ENCODE data around the gene MYO18A.

MYO18A gene

GRCh38 chr17:29073045-29073444 is 107.2 kb downstream of the MYO18A start:
- DNase-seq: no peak

DNA sequence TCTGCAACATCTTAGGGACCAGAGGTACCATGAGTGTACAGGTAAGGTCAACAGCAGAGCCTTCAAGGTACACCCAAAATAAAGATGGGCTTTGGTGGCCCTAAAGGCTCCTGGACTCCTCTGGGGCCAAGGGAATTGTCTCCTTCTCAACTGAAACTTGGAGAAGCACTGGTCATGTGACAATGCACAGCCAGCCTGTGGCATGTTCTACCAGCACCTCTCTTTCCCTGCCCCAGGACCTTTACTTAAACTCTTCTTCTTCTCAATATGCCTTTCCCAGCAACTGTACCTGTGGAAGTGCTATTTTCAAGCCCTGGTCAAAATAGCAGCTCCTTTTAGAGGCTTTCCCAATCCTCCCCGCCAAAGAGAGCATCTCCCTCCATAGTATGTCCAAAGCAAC is 108.9 kb downstream of the MYO18A start:
- no peak for DNase-seq

- no peak for DNase-seq
Measured at GRCh38 chr17:29070781-29071180, 109.4 kb downstream of the MYO18A start.

DNA sequence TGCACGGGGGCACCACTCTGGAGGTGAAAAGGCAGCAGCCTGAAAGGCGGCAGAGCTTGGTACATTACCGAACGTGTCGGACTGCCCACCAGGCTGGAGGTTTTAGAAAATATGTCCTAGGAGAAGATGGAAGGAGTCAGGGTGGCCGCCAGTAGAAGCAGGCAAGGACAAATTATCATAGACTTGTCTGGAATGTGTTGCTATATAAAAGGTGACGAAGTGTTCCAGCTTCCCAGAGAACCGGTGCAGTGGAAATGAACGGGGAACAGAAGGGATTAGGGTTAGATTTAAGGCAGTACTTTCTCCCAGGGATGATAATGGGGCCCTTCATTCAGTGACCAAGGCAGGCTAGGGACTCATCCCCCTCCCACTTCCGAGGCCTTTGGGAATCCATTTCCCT is 109.9 kb downstream of the MYO18A start:
- no peak for DNase-seq

DNA sequence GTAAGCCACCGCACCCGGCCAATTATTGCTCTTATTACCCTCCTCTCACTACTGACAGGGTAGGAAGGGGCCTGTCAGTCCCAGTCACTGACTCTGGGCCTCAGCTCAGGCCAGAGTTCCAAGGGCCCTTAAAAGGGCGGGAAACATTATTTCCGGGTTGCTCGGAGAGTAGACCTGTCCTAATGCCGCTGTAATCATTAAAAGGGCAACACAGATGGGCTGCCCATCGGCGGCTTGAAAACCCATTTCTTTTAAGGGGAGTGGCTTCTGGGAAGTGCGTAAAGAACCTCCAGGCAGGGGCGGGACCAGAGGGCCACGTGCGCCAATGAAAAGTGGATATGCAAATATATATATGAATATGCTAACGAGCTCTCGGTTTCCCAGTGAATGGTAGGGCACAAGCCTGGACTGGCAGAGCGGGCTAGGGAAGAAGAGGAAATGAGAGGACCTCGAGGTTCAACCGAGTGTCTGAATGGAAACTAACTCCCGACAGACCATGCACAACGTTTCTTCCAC is 110.6 kb downstream of the MYO18A start:
- no peak for DNase-seq

DNA sequence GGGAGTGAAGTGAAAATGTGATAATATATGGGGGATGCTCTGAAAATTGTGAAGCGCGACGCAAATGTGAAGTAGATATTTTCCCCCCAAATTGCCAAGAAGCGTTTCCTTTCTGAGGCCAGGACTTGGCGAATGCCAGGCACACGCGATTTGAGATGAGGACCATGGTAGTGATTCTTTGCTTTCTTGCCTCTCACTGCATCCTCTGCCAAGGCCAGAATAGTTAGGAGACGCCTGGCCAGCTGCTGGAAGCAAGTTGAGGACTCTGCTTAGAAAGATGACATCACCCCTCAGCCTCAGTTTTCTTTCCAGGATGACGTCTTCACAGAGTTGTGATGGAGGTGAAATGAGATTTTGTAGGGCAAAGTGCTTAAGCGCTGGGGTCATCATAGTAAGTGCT is 111.4 kb downstream of the MYO18A start:
- DNase-seq: no peak

- DNase-seq: no peak
Measured at GRCh38 chr17:29066606-29067005, 113.6 kb downstream of the MYO18A start.

GRCh38 chr17:29066047-29066446 is 114.2 kb downstream of the MYO18A start:
- no peak for DNase-seq

GRCh38 chr17:29063992-29064391 is 116.2 kb downstream of the MYO18A start:
- DNase-seq: no peak

DNA sequence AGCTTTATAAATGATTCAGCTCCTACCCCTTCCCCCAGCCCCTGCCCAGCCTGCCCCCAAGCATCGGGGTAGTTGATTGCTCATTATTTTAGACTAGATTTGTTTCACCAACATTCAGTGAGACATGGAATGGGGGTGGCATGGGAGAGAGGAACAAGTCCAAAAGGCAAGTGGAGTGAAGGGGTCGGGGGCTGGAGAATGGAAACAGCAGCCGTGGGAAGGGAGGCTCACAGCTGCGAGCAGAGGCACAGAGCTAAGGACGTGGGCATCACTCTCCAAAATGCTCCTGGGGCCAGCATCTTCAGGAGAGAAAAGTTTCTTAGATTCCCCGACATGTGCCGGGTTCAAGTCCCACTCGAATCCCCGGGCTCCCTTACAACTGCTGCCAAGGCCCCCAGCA is 118.0 kb downstream of the MYO18A start:
- no peak for DNase-seq

GRCh38 chr17:29061036-29061435 is 119.2 kb downstream of the MYO18A start:
- DNase-seq: no peak

DNA sequence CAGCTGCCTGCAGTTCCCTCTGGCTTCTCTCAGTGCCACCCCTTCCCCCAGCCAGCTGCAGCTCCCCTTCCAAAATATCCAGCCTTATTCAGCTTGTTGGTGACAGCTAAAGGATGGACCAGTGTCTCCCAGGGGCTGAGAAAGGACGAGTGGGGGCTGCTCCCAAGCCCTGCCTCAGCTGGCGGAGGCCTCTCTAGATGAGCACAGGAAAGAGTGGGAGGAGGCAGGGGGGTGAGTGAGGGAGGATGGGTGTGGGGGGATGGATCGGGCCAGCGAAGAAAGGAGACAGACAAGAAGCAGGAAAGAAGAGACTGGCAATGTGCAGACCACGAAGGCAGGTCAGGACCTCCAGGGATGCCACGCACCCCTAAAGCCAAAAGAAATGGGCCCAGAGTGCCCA is 119.7 kb downstream of the MYO18A start:
- no peak for DNase-seq

GRCh38 chr17:29059281-29059680 is 120.9 kb downstream of the MYO18A start:
- DNase-seq: no peak

- DNase-seq: no peak
Measured at GRCh38 chr17:29058391-29058790, 121.8 kb downstream of the MYO18A start.

DNA sequence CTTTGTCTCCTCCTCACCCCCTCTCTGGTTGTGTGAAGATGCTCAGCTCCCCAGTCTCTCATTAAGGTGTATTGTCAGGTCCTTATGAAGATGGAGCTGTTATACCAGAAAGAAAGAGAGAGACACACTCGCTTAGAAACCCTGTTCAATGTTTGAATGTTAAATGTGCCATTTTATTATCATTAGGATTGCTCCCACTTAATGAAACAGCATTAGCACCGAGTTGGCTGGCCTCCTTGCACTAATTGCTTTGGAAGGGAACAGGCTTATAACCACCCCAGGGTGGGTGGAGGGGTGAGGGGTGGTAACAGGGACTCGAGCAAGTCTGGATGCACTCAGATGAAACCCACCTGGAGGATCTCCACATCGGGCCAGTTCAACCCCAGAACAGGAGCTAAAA is 122.8 kb downstream of the MYO18A start:
- no peak for DNase-seq

GRCh38 chr17:29054835-29055234 is 125.4 kb downstream of the MYO18A start:
- DNase-seq: no peak

GRCh38 chr17:29051731-29052130 is 128.5 kb downstream of the MYO18A start:
- no peak for DNase-seq

- DNase-seq: no peak
Measured at GRCh38 chr17:29051194-29051593, 129.0 kb downstream of the MYO18A start.

DNA sequence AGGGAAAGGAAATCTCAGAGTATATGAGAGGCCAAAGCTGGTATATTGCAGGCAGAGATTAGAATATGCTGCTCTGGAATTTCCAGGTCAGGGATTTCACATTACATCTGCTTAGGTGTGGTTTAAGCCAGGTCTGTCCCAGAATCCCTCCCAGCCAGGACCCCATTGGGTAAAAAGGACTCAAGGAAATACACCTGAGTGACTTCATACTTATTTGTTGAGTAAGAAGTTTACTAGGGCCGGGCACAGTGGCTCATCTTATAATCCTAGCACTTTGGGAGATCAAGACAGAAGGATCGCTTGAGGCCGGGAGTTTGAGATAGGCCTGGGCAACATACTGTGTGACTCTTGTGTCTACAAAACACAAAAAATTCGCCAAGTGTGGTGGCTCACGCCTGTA is 130.0 kb downstream of the MYO18A start:
- DNase-seq: no peak

GRCh38 chr17:29049541-29050145 is 130.6 kb downstream of the MYO18A start:
- DNase-seq: no peak

DNA sequence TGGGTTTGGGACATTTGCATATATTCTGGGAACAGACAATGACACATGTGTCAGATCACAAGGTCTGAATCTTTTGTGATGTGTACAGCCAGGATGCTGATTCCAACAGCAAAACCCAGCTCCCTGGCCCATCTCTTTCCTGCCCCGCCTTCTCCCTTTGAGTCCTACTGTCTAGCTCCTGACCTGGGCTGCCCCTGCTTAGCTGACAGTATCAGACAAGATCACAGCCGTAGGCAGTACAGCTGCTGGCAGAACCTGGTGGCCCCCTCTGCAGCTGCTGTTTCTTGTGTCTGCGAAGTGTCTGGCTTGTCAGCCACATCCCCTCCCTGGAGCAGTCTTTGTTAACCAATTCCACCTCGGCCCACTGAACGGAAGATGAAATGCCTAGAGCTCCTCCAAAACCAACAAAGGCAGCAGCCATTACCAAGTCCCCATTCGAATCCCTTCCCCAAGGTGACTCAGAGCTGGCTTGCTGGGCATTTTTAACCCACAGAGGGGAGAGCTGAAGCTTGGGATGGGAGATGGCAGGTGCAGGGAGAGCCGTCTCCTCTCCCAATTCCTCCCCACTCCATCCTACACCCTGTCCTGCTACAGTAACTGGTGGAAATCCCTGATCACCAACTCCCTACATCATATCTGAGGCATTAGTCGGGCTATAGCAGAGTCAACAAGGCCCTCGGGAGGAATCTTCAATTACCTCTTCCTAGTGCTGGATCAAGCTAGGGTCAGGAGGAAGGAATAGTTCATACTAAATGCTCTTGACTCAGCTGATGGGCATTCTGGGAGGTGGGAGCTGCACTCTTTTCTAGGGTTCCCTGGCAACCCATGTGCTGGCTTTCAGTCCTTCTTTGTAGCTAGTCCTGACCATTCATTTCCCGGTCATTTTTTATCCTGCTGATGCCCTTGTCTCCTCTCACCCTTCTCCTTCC is 131.5 kb downstream of the MYO18A start:
- no peak for DNase-seq

DNA sequence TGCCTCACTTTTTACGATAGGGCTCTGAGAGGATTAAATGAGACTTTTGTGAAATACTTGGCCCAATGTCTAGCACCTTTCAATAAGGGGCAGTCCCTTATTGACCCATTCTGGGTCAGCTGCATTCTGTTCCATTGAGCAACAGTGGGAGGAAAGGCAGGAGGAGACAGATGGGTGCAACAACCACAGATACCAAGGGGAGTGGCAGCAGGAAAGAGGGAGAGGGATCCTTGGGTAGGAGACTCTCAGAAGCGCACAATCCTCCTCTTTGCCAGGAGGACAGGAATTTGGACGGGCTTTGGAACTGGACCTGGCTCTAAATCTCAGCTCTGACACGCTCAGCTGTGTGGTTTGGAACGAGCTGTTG is 133.7 kb downstream of the MYO18A start:
- no peak for DNase-seq

DNA sequence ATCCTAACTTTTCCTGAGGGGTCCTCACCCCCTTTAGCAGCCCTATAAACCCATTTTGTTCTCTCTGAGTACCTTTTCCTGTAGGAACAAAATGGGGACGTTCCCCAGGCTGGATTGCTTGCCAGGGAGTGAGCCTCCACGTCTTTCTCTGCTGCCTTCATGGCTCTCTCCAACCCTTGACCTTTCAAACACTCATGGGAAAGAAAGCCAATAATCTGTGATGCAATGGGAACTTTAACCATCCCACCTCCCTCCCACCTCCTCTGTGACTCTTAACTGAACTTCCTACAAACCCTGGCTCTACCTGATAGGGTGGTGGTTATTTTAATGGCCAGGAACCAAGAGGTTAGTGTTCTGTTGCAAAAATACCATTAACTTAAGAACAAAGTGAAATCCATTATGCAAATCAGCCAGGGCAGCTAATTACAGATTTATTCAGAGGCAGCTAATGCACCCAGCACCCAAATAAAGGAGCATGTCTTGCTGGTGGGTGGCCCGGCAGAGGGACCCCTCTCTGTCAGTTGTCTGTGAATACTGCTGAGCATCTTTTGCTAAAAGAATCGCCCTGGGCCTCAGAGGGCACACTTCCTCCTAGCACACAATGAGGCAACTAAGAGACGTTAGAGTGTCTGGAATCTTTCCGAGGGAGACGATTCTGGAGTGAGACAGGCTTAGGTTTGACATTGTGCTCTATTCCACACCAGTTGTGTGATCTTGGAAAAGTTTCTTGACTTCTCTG is 134.3 kb downstream of the MYO18A start:
- DNase-seq: no peak

DNA sequence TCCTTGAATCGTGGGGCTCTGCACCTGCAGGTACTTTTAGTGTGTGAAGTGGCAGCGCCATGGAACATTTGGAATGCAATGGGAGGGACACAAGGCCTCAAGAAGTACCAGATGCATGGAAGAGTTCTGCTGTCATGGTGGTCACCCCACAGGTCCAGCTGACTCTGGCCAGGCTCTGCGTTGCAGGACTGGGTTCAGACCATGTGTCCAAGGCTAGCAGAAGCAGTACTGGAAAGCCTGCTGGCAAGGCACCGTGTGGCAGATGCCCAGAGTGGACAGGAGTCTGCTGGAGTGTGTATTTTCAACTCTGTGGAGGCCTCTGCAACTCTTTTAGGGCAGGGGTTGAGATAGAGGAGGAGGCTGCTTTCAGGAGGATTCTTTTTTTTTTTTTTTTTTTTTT is 135.2 kb downstream of the MYO18A start:
- no peak for DNase-seq

Measured in activated naive CD4-positive, alpha-beta T cell (primary cell).